ENCODE data around the gene SLC4A3. TPM values are rescaled to one million over a fixed set of nuclear protein-coding genes. Genes with fewer than 3 reads are reported as not detected.
A peak's percentile ranks its signal among the peaks of the same experiment; 100 is the strongest.

SLC4A3 gene
- total RNA-seq, 1 experiment from 2014 or later: not detected

- Histone ChIP-seq H3K4me1 (ENCODE audit: low read length) (peaks cover 21% of the 10 kb centered on the region), H3K79me2 (ENCODE audit: low read length) (no peaks in the 10 kb centered on the region), H3K4me2 (ENCODE audit: low read depth, low read length, poor library complexity, severe bottlenecking) (no peak overlapping the region), H3K9ac (ENCODE audit: low read length) (no peak overlapping the region), H3K9me2 (replicated peaks; ENCODE audit: insufficient read depth, low read length) (no peaks in the 10 kb centered on the region), H3K4me3 (ENCODE audit: low read length) (no peak overlapping the region), H3K27me3 (ENCODE audit: low read length) (no peaks in the 10 kb centered on the region), H2AFZ (ENCODE audit: low read length) (no peak overlapping the region), H4K20me1 (ENCODE audit: insufficient read depth, low read depth, low read length) (0 out of 2 replicates have a peak, but pooled peaks cover 3% of the 10 kb centered on the region), H3K27ac (ENCODE audit: low read length) (no peak overlapping the region), H3K36me3 (ENCODE audit: insufficient read depth, low read length) (no peaks in the 10 kb centered on the region), H3K9me3 (ENCODE audit: low read length) (no peaks in the 10 kb centered on the region)
- DNase-seq: no peak
Measured at GRCh38 chr2:219638217-219638947, 11.0 kb downstream of the SLC4A3 start.

DNA sequence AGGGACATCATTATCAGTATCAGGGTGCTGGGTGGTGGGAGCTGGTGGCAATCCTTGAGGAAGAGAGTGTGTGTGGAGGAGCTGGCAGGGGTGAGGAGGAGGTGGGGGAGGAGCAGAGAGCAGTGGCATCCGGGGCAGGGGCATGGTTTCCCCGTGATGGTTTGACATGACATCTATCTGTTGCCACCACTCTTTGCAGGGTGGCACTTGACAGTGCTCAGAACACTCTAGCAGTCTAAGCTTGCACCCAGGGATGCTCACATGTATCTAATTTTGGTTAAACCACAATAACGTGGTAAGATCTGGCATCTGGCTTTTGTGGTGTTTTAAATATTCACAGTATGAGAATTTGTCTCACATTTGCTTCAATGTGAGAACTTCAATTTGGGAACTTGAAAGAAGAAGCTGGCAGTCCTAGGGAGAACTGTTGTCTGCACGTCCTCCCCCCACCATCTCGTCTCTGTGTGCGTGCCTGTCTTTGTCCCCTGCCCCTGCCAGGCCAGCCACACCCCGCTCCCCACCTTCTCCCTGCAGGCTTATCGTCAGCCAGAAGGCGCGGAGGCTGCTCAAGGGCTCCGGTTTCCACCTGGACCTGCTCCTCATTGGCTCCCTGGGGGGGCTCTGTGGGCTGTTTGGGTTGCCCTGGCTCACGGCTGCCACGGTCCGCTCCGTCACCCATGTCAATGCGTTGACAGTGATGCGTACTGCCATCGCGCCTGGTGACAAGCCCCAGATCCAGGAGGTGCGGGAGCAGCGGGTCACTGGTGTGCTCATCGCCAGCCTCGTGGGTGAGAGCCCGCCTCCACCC lies 11.7 kb downstream of the SLC4A3 start:
- H3K36me3 ChIP-seq (ENCODE audit: insufficient read depth, low read length): no peaks in the 10 kb centered on the region
- no peak overlapping the region for H3K4me3 ChIP-seq (ENCODE audit: low read length)
- peaks cover 21% of the 10 kb centered on the region for H3K4me1 ChIP-seq (ENCODE audit: low read length)
- no peak overlapping the region for H2AFZ ChIP-seq (ENCODE audit: low read length)
- H3K9me3 ChIP-seq (ENCODE audit: low read length): no peaks in the 10 kb centered on the region
- no peaks in the 10 kb centered on the region for H3K27me3 ChIP-seq (ENCODE audit: low read length)
- peak; percentile 44 for DNase-seq
- H4K20me1 ChIP-seq (ENCODE audit: insufficient read depth, low read depth, low read length): 0 out of 2 replicates have a peak, but pooled peaks cover 3% of the 10 kb centered on the region
- H3K27ac ChIP-seq (ENCODE audit: low read length): no peak overlapping the region
- no peaks in the 10 kb centered on the region for H3K9me2 ChIP-seq (replicated peaks; ENCODE audit: insufficient read depth, low read length)
- no peak overlapping the region for H3K4me2 ChIP-seq (ENCODE audit: low read depth, low read length, poor library complexity, severe bottlenecking)
- no peaks in the 10 kb centered on the region for H3K79me2 ChIP-seq (ENCODE audit: low read length)
- no peak overlapping the region for H3K9ac ChIP-seq (ENCODE audit: low read length)

DNA sequence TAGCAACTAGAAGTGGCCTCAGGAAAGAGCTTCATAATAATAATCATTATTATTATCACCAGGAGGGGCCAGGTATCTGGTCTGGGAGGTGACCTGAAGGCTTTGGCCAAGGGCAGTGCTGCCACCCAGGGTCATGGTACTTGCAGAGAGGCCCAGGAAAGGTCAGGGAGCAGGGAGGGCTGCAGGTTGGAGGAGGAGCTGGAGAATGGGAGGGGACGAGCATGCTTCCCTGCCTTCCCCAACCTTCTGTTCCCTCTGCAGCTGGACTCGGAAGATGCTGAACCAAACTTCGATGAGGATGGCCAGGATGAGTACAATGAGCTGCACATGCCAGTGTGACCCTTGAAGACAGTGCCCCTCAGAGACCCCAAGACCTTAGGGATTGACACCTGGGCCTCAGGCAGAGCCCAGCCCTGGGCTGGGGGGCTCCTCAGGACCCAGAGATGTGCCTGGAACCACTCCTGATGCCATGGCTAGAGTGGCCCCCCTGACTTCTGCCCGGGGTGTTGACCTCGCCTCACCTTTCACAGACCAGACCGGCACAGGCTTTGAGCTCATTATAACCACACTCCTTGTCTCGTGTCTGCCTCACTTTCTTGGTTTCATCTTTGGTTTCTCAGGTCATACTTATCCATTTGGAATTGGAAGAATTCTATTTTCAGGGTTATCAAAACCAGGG lies 14.1 kb downstream of the SLC4A3 start:
- H4K20me1 ChIP-seq (ENCODE audit: insufficient read depth, low read depth, low read length): 0 out of 2 replicates have a peak, but pooled peaks cover 3% of the 10 kb centered on the region
- no peak overlapping the region for H3K9ac ChIP-seq (ENCODE audit: low read length)
- H2AFZ ChIP-seq (ENCODE audit: low read length): no peak overlapping the region
- no peaks in the 10 kb centered on the region for H3K9me3 ChIP-seq (ENCODE audit: low read length)
- H3K27ac ChIP-seq (ENCODE audit: low read length): no peak overlapping the region
- H3K4me1 ChIP-seq (ENCODE audit: low read length): peaks cover 21% of the 10 kb centered on the region
- no peak overlapping the region for H3K4me2 ChIP-seq (ENCODE audit: low read depth, low read length, poor library complexity, severe bottlenecking)
- no peak overlapping the region for H3K4me3 ChIP-seq (ENCODE audit: low read length)
- DNase-seq: no peak
- H3K27me3 ChIP-seq (ENCODE audit: low read length): no peaks in the 10 kb centered on the region
- H3K79me2 ChIP-seq (ENCODE audit: low read length): no peaks in the 10 kb centered on the region
- no peaks in the 10 kb centered on the region for H3K9me2 ChIP-seq (replicated peaks; ENCODE audit: insufficient read depth, low read length)
- H3K36me3 ChIP-seq (ENCODE audit: insufficient read depth, low read length): no peaks in the 10 kb centered on the region

DNA sequence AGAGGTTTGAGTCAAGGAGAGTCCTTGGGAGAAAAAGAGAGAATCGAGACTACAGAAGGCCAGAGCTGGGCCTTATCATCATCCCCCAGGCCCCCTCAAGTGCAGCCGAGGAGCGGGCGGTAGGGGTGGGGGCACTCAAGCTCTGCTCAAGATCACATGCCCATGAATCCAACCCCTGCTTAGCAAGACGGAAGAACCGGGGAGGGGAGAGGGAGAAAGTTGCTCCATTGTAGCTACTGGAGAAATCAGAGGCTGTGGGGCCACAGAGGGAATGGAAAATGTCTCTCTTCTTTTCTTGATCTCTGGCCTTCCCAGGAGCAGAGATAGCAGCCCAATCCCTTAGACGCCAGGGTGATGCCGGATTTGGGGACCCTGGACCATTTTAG lies 14.6 kb downstream of the SLC4A3 start:
- Histone ChIP-seq H3K79me2 (ENCODE audit: low read length) (no peaks in the 10 kb centered on the region), H3K4me2 (ENCODE audit: low read depth, low read length, poor library complexity, severe bottlenecking) (no peak overlapping the region), H3K4me3 (ENCODE audit: low read length) (no peak overlapping the region), H3K9me2 (replicated peaks; ENCODE audit: insufficient read depth, low read length) (no peaks in the 10 kb centered on the region), H3K9me3 (ENCODE audit: low read length) (no peaks in the 10 kb centered on the region), H4K20me1 (ENCODE audit: insufficient read depth, low read depth, low read length) (0 out of 2 replicates have a peak, but pooled peaks cover 3% of the 10 kb centered on the region), H2AFZ (ENCODE audit: low read length) (no peak overlapping the region), H3K9ac (ENCODE audit: low read length) (no peak overlapping the region), H3K27me3 (ENCODE audit: low read length) (no peaks in the 10 kb centered on the region), H3K4me1 (ENCODE audit: low read length) (peaks cover 21% of the 10 kb centered on the region), H3K36me3 (ENCODE audit: insufficient read depth, low read length) (no peaks in the 10 kb centered on the region), H3K27ac (ENCODE audit: low read length) (no peak overlapping the region)
- DNase-seq: no peak

GRCh38 chr2:219642465-219643083 lies 15.1 kb downstream of the SLC4A3 start:
- Histone ChIP-seq H3K9me2 (replicated peaks; ENCODE audit: insufficient read depth, low read length) (no peaks in the 10 kb centered on the region), H2AFZ (ENCODE audit: low read length) (peak overlapping the region; percentile 99), H3K27ac (ENCODE audit: low read length) (no peak overlapping the region), H3K4me2 (ENCODE audit: low read depth, low read length, poor library complexity, severe bottlenecking) (peak overlapping the region; percentile 77), H3K36me3 (ENCODE audit: insufficient read depth, low read length) (no peaks in the 10 kb centered on the region), H3K4me1 (ENCODE audit: low read length) (peaks cover 21% of the 10 kb centered on the region), H3K4me3 (ENCODE audit: low read length) (peak overlapping the region; percentile 40; the same call in 1 of the 2 replicates), H3K9me3 (ENCODE audit: low read length) (no peaks in the 10 kb centered on the region), H4K20me1 (ENCODE audit: insufficient read depth, low read depth, low read length) (0 out of 2 replicates have a peak, but pooled peaks cover 3% of the 10 kb centered on the region), H3K27me3 (ENCODE audit: low read length) (no peaks in the 10 kb centered on the region), H3K9ac (ENCODE audit: low read length) (peak overlapping the region; percentile 65), H3K79me2 (ENCODE audit: low read length) (no peaks in the 10 kb centered on the region)
- peak; percentile 98 for DNase-seq

- Histone ChIP-seq H3K9ac (ENCODE audit: low read length) (peak overlapping the region; percentile 65), H2AFZ (ENCODE audit: low read length) (peak overlapping the region; percentile 99)
Measured at GRCh38 chr2:219643084-219643473, 15.6 kb downstream of the SLC4A3 start.

DNA sequence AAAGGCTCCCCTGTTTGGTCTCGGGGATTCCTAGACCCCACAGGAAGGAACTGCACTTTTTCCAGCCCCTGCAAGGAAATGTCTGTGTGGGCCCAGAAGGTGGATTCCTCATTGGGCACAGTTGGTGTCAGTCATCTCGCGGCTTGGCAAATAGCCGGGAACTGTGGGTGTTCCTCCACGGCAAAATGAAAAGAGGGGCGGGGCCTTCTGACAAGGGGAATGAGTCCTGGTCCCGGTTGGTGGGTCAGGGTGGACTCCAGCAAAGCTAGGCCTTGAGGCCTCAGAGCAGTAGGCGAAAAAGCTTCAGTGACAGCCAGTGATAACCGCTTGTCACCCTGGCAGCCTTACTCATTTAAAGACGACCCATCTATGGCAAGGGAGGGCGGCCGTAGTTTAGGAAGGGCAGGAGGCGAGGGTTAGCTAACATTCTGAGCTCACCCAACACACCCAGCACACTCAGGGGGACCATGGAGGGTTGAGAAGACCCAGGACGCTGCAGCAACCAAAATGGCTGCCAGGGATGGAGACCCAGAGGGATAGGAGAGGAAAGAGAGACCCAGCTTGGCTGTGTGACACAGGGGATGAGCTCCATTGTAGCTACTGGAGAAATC lies 16.5 kb downstream of the SLC4A3 start:
- H3K4me2 ChIP-seq (ENCODE audit: low read depth, low read length, poor library complexity, severe bottlenecking): no peak overlapping the region
- H3K9me3 ChIP-seq (ENCODE audit: low read length): no peaks in the 10 kb centered on the region
- H3K9me2 ChIP-seq (replicated peaks; ENCODE audit: insufficient read depth, low read length): no peaks in the 10 kb centered on the region
- peaks cover 18% of the 10 kb centered on the region for H3K4me1 ChIP-seq (ENCODE audit: low read length)
- no peak overlapping the region for H3K27ac ChIP-seq (ENCODE audit: low read length)
- no peaks in the 10 kb centered on the region for H3K27me3 ChIP-seq (ENCODE audit: low read length)
- no peak overlapping the region for H3K9ac ChIP-seq (ENCODE audit: low read length)
- no peak overlapping the region for H3K4me3 ChIP-seq (ENCODE audit: low read length)
- no peaks in the 10 kb centered on the region for H3K79me2 ChIP-seq (ENCODE audit: low read length)
- no peaks in the 10 kb centered on the region for H3K36me3 ChIP-seq (ENCODE audit: insufficient read depth, low read length)
- H2AFZ ChIP-seq (ENCODE audit: low read length): no peak overlapping the region
- H4K20me1 ChIP-seq (ENCODE audit: insufficient read depth, low read depth, low read length): 0 out of 2 replicates have a peak, but pooled peaks cover 3% of the 10 kb centered on the region
- no peak for DNase-seq

More at GRCh38 chr2:219643084-219643473, 15.6 kb downstream of the SLC4A3 start:
- Histone ChIP-seq H3K4me1 (ENCODE audit: low read length) (peaks cover 21% of the 10 kb centered on the region), H3K36me3 (ENCODE audit: insufficient read depth, low read length) (no peaks in the 10 kb centered on the region), H3K9me2 (replicated peaks; ENCODE audit: insufficient read depth, low read length) (no peaks in the 10 kb centered on the region), H3K4me2 (ENCODE audit: low read depth, low read length, poor library complexity, severe bottlenecking) (peak overlapping the region; percentile 77), H4K20me1 (ENCODE audit: insufficient read depth, low read depth, low read length) (0 out of 2 replicates have a peak, but pooled peaks cover 3% of the 10 kb centered on the region), H3K4me3 (ENCODE audit: low read length) (peak overlapping the region; percentile 40; the same call in 1 of the 2 replicates), H3K27ac (ENCODE audit: low read length) (no peak overlapping the region), H3K9me3 (ENCODE audit: low read length) (no peaks in the 10 kb centered on the region), H3K79me2 (ENCODE audit: low read length) (no peaks in the 10 kb centered on the region), H3K27me3 (ENCODE audit: low read length) (no peaks in the 10 kb centered on the region)
- DNase-seq: no peak
